NOMO-1 treated with dmso at 0.1 percent for 144 hours (cell line): ENCODE results near the gene TMCC3.
"Not testable (repeated sequence)": the region's sequence is repeated elsewhere in the genome, so short reads cannot be mapped to it uniquely, and the experiment has no call there.

ENCODE experiments used
- DNase-seq: peaks from one replicate; lab custom pipeline; 2025; ENCODE audit not compliant: unreplicated experiment; lab: John Stamatoyannopoulos, UW

TMCC3 gene

DNA sequence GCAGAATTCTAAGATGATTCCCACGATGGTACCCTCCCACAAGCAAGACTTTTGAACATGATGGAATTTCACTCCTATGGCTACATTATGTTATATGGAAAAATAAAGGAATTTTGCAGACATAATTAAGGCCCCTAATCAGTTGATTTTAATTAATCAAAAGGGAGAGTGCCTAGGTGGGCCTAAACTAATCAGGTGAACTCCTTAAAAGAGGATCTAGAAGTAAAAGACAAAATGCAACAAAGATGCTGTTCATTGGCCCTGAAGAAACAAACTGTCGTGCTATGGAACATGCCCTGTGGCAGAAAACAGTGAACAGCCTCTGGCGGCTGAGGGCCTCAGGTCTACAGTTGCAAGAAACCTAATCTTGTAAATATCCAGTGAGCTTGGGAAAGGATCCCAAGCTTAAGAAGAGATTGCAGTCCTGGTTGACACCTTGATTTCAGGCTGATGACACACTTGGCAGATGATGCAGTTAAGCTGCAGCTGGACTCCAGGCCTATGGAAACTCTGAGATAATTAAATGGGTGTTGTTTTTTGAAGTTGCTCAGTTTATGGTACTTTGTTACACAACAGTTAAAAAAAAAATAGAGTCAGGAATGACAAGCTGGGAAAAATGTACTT is 13.8 kb downstream of the TMCC3 start:
- no peak for DNase-seq

DNA sequence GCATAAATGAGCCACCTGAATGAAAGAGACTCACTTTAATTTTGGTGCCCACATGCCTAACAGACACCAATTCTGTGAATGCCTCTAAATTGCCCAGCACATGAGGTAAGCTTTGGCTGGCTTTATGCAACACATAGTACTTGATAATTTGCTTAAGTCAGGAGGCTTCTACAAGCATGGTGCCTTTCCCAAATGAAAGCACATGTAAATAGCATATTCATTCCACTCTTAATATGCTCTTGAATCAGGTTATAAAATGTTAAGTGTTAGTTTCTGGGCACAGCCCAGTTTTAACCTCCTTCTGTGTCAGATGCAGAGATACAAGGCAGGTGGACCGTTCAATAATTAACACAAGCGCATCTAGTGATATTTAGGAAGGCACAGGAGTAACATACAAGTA is 15.6 kb downstream of the TMCC3 start:
- no peak for DNase-seq

DNA sequence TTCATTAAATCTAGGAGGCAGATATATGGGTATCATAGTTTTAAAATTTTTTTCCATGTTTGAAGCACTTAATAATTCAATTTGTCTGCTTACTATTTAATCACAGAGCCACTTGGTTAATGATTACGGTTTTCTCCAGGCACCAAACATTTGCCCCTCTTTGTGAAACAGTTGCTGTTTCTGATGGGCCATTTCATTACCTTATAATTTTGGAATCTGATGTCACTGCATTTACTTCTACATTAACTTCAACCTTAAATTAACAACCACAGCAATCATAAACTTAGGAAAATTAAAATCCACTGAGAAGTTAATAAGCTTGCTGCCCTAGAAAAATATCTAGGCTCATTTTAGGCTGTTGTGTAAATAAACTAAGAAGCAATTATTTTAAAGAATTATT is 17.0 kb downstream of the TMCC3 start:
- no peak for DNase-seq

DNA sequence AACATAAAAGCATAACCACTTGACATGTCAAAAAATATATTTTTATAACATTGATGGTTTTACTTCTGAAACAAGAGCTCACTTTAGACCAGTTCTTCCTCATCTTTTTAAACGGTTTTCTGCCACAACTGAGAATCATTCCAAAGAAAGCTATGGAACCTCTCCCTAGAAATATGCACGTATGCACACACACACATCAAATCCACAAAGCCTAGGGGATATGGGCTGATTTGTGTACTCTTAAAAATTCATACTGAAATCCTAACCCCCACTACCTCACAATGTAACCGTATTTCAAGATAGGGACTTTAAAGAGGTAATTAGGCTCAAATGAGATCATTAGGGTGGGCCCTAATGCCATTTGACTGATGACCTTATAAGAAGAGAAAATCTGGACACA is 19.3 kb downstream of the TMCC3 start:
- no peak for DNase-seq

DNA sequence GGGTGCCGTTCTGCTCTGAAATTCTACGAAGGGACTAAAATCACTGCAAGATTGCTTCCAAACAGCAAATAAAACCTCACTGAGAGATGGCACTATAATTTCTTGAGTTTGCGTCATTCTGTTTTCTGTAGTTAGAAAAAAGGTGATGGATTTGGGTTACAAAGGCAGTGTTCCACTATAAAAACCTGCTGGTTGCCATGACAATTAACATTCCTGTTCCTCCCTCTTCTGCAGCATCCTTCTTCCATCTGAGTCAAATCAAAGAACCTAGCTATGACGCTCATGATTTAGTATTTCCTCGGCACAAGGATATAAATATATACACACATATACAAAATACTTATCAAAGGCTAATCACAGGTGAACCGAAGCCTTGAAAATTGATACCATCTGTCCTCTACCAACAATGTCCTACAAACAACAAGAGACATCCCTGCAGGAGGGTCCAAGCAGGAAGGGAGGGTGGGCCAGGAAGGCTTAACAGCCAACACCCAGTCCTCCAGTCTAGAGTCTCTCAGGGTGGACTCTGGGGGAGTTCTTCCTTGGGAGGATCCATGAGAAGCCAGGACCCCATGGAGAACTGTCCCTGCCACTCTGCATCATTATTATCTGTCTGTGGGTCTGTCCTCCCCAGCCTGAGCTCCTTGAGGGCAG is 21.4 kb downstream of the TMCC3 start:
- DNase-seq: no peak

DNA sequence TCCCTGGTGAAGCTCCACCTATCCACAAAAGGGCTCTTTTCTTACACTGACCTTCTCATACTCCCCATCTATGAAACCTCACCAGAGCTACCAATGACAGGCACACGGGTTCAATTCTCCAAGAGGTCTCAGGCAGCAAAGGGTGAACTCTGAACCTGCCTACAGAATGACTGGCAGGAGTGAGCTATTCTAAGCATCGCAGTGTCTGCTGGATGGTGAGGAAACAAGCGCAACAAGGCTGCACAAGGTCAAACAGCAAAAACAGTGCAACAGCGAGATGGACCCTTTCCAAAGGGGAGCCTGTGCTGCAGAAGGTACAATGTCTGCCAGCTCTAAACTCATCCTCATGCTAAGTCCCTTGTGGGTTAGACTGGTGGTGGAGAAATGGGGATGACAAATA is 22.0 kb downstream of the TMCC3 start:
- DNase-seq: no peak

DNA sequence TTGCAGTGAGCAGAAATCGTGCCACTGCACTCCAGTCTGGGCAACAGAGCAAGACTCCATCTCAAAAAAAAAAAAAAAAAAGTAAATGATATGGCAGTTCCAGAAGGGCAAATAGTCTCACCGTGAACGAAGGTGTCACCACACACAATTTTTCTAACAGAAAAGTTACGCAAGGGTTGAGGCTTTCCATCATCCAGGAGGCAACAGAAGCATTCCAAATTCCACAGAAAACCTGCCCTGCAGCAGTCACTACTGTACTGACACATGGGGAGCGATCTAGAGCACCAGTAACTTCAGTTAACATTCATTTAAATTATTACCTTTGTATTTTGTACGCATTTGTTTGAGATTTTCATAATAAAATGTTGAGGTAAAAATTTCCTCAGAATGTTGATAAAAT is 24.8 kb downstream of the TMCC3 start:
- no peak for DNase-seq

DNA sequence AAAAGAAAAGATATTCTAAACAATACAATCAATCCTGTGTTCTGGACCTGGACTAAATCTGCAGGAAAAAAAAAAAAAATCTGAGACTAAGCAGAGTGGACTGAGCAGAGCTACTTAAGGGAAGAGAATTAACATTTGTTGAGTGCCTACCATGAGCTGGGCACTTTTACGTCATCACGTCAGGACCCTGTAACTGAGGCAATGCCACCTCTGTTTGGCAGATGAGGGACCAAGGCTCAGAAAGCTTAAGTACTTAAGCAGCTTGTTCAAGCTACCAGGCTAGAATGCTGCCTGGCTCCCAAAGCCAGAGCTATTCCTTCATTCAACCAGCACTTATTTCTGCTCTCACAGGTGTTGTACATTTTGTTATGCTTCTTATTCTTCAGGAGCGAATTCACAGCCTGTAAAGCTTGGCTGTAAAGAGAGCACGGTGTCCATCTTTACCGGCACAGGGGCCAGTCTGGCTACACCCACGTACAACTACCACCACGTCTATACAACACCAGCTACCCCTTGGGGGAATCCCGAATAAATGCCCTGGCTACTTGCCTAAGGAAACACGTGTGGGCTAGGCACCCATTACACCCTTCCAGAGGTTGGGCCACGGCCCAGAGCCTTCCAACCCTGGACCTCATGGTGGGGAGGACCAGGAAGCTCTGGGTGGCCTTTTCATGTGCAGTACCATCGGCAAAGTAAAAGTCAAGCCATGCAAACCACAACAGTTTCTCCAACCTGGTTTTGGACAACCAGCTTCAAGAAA is 27.0 kb downstream of the TMCC3 start:
- no peak for DNase-seq

DNA sequence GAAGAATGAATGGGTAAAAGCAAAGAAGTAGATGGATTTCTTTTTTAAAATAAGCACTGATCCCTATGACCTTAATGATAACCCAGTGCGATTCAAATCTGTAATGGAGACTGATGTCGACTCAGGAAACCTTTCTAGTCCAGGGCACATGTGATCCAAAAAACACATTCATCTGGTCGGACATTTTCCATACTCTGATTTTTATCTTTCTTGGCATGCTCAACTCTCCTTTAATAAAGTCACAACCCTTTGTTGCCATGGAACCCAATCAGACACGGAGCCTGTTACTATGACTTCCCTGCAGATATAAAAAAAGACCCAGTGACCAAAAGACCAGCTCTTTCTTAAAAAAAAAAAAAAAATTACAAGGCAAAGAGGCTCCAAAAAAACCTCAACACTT is 27.9 kb downstream of the TMCC3 start:
- no peak for DNase-seq

DNA sequence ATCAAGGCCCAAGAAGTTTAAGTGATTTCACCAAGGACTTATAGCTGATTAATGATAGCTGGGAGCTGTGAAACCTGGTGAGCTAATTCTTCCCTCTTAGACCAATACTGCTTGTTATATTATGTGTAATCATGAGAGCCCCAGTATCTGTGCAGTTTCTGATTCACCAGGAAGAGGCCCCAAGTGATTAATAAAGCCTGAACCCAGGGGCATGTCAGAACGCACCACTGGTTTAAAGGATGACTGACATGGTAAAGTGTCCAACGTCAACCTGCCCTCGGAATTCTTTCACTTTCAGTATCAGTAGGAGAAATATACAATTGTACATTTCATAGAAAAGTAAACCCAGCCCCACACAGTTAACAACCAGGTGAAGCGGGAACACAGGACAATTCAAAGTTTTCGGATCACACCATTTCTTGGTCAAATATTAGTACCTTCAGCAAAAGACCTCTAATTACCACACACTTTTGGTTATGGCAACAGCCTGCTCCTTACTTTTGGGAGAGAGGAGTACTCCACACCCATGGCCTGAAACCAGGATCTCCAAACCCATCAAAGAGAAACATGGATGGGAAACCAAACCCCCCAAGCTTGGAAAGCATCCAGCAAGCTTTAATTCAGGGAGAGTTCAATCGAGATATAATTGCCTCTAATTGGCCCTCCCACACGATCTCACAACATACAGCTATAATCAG is 28.5 kb downstream of the TMCC3 start:
- no peak for DNase-seq

DNA sequence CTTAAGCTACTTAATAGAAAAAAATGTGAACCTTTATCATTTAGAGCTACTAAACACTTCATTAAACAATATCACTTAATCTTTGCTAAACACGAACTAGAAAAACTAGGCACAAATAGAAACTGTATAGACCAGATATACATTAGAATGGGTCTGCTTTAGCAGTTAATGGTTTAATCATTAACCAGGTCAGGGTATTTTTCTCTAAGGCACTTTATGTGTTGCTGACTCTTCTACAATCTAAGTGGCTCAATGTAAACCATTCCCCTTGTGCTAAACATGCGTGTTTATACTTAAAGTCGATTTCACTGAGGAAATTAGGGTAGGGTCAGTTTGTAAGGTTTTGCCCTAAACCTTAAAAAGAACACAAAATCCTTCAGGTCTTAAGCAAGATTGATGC is 29.7 kb downstream of the TMCC3 start:
- no peak for DNase-seq

DNA sequence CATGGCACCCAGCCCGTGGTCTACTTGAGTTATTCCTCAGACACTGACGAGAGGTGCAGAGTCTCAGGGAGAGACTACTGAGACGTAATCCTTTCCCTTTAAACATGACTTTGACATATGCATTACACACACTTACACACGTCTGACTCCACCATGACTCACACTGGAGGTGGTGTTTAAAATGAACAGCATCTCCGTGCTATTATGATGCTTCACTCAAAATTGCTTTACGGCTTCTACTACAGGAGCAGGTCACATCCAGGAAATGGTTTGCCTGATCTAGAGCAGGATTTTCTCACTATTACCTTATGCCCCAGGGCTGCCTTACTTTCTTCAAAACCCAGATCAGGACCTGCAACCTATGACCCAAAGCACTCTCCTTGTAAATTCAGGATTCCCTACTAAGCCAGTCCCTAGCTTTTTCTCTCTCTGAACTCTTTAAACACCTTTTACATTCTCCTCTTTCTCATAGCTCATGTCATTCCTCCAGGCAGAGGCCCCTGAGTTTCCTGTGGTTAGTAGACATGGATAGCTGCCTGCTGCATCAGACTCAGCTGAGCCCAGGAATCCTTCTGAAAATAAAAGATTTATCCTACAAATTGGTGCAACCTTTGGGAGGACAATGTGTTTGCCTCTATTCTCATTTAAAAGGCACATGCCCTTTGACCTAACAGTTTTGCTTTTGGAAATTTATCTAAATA is 31.2 kb downstream of the TMCC3 start:
- no peak for DNase-seq

DNA sequence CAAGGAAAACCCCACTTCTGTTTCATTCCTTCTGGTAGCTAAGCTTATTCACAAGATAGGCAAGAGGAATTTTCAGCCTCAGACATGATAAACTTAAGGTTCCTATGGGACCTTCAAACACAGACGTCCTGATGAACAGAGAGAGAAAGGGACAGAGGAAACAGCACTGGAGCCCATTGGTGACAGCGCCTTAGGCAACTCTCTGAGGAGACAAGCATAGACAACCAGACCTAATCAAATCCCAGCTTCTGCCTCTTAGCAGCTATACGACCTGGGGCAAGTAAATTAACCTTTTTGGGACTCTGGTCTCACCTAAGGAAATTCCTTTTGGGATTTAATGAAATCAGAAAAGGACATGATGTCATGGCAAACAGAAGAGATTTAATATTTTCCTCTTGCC is 33.3 kb downstream of the TMCC3 start:
- no peak for DNase-seq

DNA sequence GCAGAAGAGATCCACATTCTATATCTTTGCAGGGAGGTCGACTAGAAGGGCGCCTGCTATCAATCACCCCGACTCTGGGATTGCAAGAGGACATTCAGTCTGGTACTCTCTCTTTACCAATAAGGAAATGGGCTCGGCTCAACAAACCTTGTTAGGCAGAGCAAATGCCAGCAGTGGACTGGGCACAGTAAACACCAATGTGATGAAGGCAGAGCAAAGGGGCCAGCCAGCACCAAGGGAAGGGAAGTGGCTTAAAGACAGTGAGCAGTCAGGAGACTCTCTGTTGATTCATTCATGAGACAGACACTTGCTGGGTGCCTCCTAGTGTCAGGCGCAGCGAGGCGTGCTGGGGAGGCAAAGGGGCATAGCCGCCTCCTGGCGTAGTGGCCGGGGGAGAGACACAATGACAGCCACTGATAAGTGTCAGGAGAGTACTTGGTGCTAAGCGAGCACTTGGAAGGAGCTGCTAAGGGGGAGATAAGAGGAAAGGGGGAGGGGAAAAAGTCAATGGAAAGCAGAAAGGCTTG is 34.1 kb downstream of the TMCC3 start:
- no peak for DNase-seq

DNA sequence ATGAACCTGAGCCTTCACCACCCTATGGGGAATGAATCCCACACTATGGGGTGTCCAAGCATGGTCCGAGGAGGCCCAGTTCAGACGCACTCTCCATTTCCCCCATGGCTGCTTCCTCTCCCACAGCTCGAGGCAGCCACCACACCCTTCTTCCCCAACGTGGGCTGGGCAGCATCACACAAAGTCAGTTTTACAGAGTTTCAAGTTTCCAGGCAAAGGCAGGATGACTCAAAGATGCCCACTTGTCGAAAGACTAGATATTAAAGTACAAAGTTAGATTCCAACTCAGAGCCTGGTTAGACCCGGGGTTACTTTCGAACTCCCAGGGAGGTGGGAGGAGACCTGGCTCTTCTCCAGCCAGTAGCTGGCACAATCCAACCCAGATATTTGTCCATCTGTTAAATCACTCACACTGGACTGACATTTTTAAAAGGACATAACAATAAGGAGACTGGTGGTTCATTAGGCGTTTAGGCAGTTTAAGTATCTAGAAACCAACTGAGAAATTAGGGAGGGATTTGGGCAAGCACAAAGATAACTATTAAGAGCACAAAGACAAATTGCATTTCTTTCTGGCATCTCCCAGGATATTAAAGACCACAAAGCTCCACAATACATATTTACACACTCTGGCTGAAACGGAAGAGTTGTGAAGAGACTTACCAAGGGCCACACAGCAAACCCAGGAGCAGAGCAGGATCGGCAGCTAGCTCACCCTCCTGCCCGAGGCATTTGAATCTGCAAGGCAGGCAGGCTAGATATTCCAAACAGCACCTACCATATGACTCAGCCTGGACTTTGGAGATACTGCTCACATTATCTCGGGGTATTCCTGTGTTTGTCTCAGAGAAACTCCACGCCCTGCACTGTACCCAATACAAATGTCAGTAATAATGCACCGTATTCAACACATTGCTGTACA is 34.8 kb downstream of the TMCC3 start:
- DNase-seq: no peak

DNA sequence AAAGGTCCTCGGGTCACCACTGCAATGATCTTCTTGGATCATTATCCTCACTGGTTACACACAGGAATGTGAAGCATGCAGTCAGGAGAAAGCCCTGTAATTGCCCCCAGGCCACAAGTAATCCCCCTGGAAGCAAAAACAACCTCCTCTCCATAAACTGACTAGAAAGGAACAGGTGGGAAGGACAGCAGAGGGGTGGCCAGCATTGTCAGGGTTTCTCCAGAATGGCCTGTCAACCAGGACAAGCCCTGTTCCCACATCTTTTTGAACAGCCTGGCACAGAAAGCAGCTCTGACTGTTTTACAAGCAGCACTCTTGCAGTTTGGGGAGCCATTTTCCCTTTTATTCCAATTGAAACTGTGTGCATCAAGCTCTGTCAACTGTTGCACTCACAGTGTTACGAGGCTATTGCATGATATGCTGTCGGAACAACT is 36.1 kb downstream of the TMCC3 start:
- no peak for DNase-seq

DNA sequence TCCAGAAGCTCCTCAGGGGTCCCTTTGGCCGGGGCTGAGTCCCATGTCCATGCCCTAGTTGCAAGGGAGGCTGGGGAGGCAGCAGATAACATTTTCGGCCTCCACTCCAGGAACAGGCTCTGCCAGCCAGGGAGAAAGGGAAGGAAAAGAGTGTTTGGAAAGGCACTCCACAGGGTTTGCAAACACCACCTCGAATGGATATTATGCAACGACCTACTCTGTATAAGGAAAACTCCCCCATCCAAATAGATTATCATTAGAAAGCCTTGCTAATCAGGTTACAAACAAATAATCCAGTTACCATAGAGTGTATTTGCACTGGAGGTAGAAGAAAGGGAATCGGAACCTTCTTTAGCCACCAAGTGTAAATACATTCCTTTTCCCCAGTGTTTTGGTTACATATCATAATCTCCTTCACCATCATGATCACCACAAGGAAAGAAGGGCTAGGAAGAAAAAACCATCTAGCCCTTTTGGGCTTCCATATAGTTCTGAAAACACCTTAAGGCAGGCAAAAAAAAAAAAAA is 40.4 kb downstream of the TMCC3 start:
- no peak for DNase-seq

DNA sequence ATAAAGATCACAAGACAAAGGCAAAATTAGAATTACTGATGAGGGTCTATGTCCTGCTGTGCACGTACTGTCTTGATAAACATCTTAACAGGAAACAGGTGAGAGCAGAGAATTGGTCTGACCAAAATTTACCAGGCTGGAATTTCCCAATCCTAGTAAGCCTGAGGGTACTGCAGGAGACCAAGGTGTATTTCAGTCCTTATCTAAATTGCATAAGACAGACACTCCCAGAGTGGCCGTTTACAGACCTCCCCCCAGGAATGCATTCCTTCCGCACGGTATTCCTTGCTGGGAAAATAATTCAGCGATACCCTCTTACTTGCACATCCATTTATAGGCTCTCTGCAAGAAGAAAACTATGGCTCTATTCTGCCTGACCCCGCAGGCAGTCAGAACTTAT is 43.5 kb downstream of the TMCC3 start:
- not testable (repeated sequence) for DNase-seq

DNA sequence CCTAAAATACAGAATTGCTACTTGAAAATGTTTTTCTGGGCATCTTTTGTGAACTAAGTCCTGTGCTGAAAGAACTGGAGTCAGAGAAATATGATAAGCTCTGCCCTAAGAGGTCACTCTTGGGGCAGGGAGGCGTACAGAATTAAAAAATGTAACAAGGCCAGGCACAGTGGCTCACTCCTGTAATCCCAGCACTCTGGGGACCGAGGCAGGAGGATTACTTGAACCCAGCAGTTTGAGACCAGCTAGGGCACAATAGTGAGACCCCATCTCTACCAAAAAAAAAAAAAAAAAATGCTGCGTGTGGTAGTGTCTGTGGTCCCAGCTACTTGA is 46.0 kb downstream of the TMCC3 start:
- DNase-seq: no peak
